HepG2 (cell line): ENCODE measurements around the gene PPP1R1B. TPM values are rescaled to one million over a fixed set of nuclear protein-coding genes. Genes with fewer than 3 reads are reported as not detected.

Experiments used
- BRCA1 ChIP-seq: sonication (generic); formaldehyde crosslinking; IDR thresholded peaks from 2 replicates; pipeline ENCODE4 v1.4.0; 2020; ENCODE audit warnings: missing genetic modification reagents
- GTF3A ChIP-seq: sonication (generic); formaldehyde crosslinking; conservative IDR thresholded peaks from 2 replicates; pipeline ENCODE4 v1.4.0; 2020; ENCODE audit warnings: mild to moderate bottlenecking, missing genetic modification reagents
- JUN ChIP-seq: sonication (generic); formaldehyde crosslinking; IDR thresholded peaks from 2 replicates; pipeline ENCODE4 v1.4.0; 2020; ENCODE audit warnings: mild to moderate bottlenecking, missing genetic modification reagents
- PTBP1 ChIP-seq: fragments of 200-400 bp; formaldehyde crosslinking; IDR thresholded peaks from 2 replicates; pipeline ENCODE4 v1.6.1; 2018; ENCODE audit warnings: low read length, low read depth; ENCODE audit not compliant: poor library complexity, severe bottlenecking
- RORA ChIP-seq: sonication (generic); formaldehyde crosslinking; IDR thresholded peaks from 2 replicates; pipeline ENCODE4 v1.5.0; 2020; ENCODE audit warnings: mild to moderate bottlenecking, missing genetic modification reagents, moderate library complexity
- ZNF629 ChIP-seq: sonication (generic); formaldehyde crosslinking; conservative IDR thresholded peaks from 2 replicates; pipeline ENCODE4 v1.5.0; 2020; ENCODE audit warnings: missing genetic modification reagents
- polyA plus RNA-seq, 8 experiments: library from polyadenylated mRNA; depleted of rRNA in 3 of 8; stranded (reverse) in 7 of 8; unstranded in 1 of 8; fragments of >200 nt; fragmentation: Illumina TruSeq in 4 of 8; extraction: Trizol in 4 of 8; gene quantifications; 2 replicates each; pipeline versions ENCODE4 v1.2.1 to v1.2.3, GENCODE V29; 2011 to 2016; ENCODE audit warnings: low read depth in 4 of 8, missing spikeins in 1 of 8, mixed read lengths in 1 of 8; ENCODE audit not compliant: insufficient read depth in 1 of 8
- total RNA-seq, 5 experiments: library from RNA; depleted of rRNA; stranded (reverse); fragments of >200 nt; fragmentation: Illumina TruSeq; extraction: Trizol; gene quantifications; 2 replicates each; pipeline ENCODE4 v1.2.3, GENCODE V29; 2016; ENCODE audit warnings: low read depth in 1 of 5
- TF ChIP-seq, protein P1 (sequence below), 2 experiments: sonication (generic) in 1 of 2; formaldehyde crosslinking in 1 of 2; IDR thresholded peaks; 2 replicates each; pipeline versions ENCODE4 v1.4.0 to v1.6.1; 2018 to 2020; ENCODE audit warnings: missing genetic modification reagents in 2 of 2, borderline replicate concordance in 1 of 2, low read depth in 1 of 2, mild to moderate bottlenecking in 1 of 2, missing biosample characterization in 1 of 2

Gene PPP1R1B
- total and polyA plus RNA-seq, 2 of the 13 experiments (the other 11 are each of a cell fraction or from before 2014, with no cell fraction given), result 0.08 TPM; not detected in 1

- TF ChIP-seq PTBP1 (no peak), GTF3A (CRISPR knock-in tag) (peak; percentile 87; the same call in 1 of the 2 replicates), ZNF629 (CRISPR knock-in tag) (no peak), JUN (CRISPR knock-in tag) (peak; percentile 1; the same call in 1 of the 2 replicates), BRCA1 (CRISPR knock-in tag) (no peak), RORA (CRISPR knock-in tag) (no peak)
- TF ChIP-seq, protein P1, sequence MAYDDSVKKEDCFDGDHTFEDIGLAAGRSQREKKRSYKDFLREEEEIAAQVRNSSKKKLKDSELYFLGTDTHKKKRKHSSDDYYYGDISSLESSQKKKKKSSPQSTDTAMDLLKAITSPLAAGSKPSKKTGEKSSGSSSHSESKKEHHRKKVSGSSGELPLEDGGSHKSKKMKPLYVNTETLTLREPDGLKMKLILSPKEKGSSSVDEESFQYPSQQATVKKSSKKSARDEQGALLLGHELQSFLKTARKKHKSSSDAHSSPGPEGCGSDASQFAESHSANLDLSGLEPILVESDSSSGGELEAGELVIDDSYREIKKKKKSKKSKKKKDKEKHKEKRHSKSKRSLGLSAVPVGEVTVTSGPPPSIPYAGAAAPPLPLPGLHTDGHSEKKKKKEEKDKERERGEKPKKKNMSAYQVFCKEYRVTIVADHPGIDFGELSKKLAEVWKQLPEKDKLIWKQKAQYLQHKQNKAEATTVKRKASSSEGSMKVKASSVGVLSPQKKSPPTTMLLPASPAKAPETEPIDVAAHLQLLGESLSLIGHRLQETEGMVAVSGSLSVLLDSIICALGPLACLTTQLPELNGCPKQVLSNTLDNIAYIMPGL (CRISPR knock-in tag; IDR thresholded peaks at IDR 0.05; ENCODE audit: borderline replicate concordance in 1 of 2, low read depth in 1 of 2), result peak; percentile 97 to 99
- TF ChIP-seq, all 625 proteins: peak for 268
Observed at GRCh38 chr17:39667945-39668924, 41.5 kb downstream of the PPP1R1B start, which contains the start of gene PNMT (continued).
